CD14-positive monocyte (primary cell): ENCODE data around the gene CREBBP. TPM values are rescaled to one million over a fixed set of nuclear protein-coding genes. Genes with fewer than 3 reads are reported as not detected.

Source experiments
- DNase-seq, 3 donors: peaks; one replicate each; pipeline ENCODE4 v3.0.0-alpha.2; 2011 to 2022
- H2AFZ ChIP-seq: 2 replicates; pipeline ENCODE4 v1.6.0; 2012; ENCODE audit warnings: mild to moderate bottlenecking, low read depth, low read length, inconsistent platforms; ENCODE audit not compliant: insufficient read depth, poor library complexity, severe bottlenecking
- H3K27ac ChIP-seq, 2 donors: 1 replicate in 1 of 2; 2 replicates in 1 of 2; pipeline ENCODE4 v1.5.1; 2012 to 2013; ENCODE audit warnings: low read length in 2 of 2, control low read depth in 1 of 2, inconsistent platforms in 1 of 2, low read depth in 1 of 2, mild to moderate bottlenecking in 1 of 2
- H3K27me3 ChIP-seq, 2 donors: one replicate each; pipeline versions ENCODE4 v1.6.0 to v1.6.1; 2011 to 2013; ENCODE audit warnings: low read length in 2 of 2; ENCODE audit not compliant: control insufficient read depth in 2 of 2, insufficient read depth in 2 of 2
- H3K36me3 ChIP-seq, 2 donors: replicated peaks in 1 of 2; 1 replicate in 1 of 2; 2 replicates in 1 of 2; pipeline versions ENCODE4 v1.5.1 to v1.6.1; 2012 to 2013; ENCODE audit warnings: low read length in 2 of 2, control low read depth in 1 of 2, inconsistent platforms in 1 of 2, mild to moderate bottlenecking in 1 of 2; ENCODE audit not compliant: insufficient read depth in 2 of 2, control insufficient read depth in 1 of 2
- H3K4me1 ChIP-seq, 2 donors: 1 replicate in 1 of 2; 2 replicates in 1 of 2; pipeline versions ENCODE4 v1.5.1 to v1.6.1; 2012 to 2013; ENCODE audit warnings: low read length in 2 of 2, control low read depth in 1 of 2, inconsistent platforms in 1 of 2, mild to moderate bottlenecking in 1 of 2, moderate library complexity in 1 of 2; ENCODE audit not compliant: insufficient read depth in 2 of 2, control insufficient read depth in 1 of 2
- H3K4me2 ChIP-seq: replicated peaks from 2 replicates; pipeline ENCODE3; 2012; ENCODE audit warnings: low read length, moderate library complexity, mild to moderate bottlenecking; ENCODE audit not compliant: poor library complexity, severe bottlenecking; ENCODE audit errors: extremely low read depth
- H3K4me3 ChIP-seq, 3 experiments: fragments of 200-600 bp in 1 of 3; sonication (generic) in 1 of 3; replicated peaks in 1 of 3; 1 replicate in 2 of 3; 2 replicates in 1 of 3; pipeline ENCODE4 v1.5.1; 2011 to 2013; ENCODE audit warnings: low read length in 3 of 3, mild to moderate bottlenecking in 3 of 3, control low read depth in 2 of 3, low read depth in 2 of 3, inconsistent platforms in 1 of 3, moderate library complexity in 1 of 3
- H3K79me2 ChIP-seq: 2 replicates; pipeline ENCODE4 v1.6.0; 2012; ENCODE audit warnings: mild to moderate bottlenecking, control low read depth, inconsistent platforms, low read length, moderate library complexity; ENCODE audit not compliant: insufficient read depth
- H3K9ac ChIP-seq: 2 replicates; pipeline ENCODE4 v1.6.0; 2017; ENCODE audit warnings: low read length, mild to moderate bottlenecking; ENCODE audit not compliant: insufficient read depth, poor library complexity, severe bottlenecking
- H3K9me3 ChIP-seq, 2 donors: replicated peaks in 1 of 2; 1 replicate in 1 of 2; 2 replicates in 1 of 2; pipeline versions ENCODE4 v1.5.1 to v1.6.1; 2012 to 2013; ENCODE audit warnings: low read length in 2 of 2, control low read depth in 1 of 2; ENCODE audit not compliant: control insufficient read depth in 1 of 2, insufficient read depth in 1 of 2
- H4K20me1 ChIP-seq: 2 replicates; pipeline ENCODE4 v1.6.0; 2012; ENCODE audit warnings: mild to moderate bottlenecking, low read length, control low read depth, moderate library complexity; ENCODE audit not compliant: insufficient read depth
- H3K27ac Mint-ChIP-seq, 7 donors: one replicate each; pipeline ENCODE4 v1.8.0; 2020; ENCODE audit warnings: mild to moderate bottlenecking in 7 of 7, mixed read lengths in 7 of 7, moderate library complexity in 6 of 7, inconsistent platforms in 2 of 7
- H3K27me3 Mint-ChIP-seq, 3 donors: one replicate each; pipeline ENCODE4 v1.8.0; 2021 to 2022; ENCODE audit warnings: low read depth in 3 of 3, mild to moderate bottlenecking in 3 of 3, mixed read lengths in 3 of 3, moderate library complexity in 3 of 3, inconsistent platforms in 1 of 3
- H3K36me3 Mint-ChIP-seq, 2 donors: one replicate each; pipeline ENCODE4 v1.8.0; 2020; ENCODE audit warnings: mixed read lengths in 2 of 2, inconsistent platforms in 1 of 2, mild to moderate bottlenecking in 1 of 2
- H3K4me1 Mint-ChIP-seq: one replicate; pipeline ENCODE4 v1.8.0; 2020; ENCODE audit warnings: mild to moderate bottlenecking, mixed read lengths
- H3K4me3 Mint-ChIP-seq, 2 donors: one replicate each; pipeline ENCODE4 v1.8.0; 2020; ENCODE audit warnings: mild to moderate bottlenecking in 2 of 2, mixed read lengths in 2 of 2, moderate library complexity in 1 of 2
- H3K9me3 Mint-ChIP-seq, 7 donors: one replicate each; pipeline ENCODE4 v1.8.0; 2020 to 2022; ENCODE audit warnings: mixed read lengths in 7 of 7, mild to moderate bottlenecking in 6 of 7, moderate library complexity in 6 of 7, inconsistent platforms in 2 of 7
- WGBS: methylation state at CpG from one replicate; pipeline ENCODE4 v1.1.5; 2013; ENCODE audit warnings: missing lambda C conversion rate; ENCODE audit not compliant: insufficient coverage; 5-methylcytosine and 5-hydroxymethylcytosine counted together
- intact Hi-C, 2 donors: fragments of 100-400 bp; cut with micrococcal nuclease; formaldehyde crosslinking; loops; one replicate each; pipeline versions ENCODE4 v1.15.0 to v1.15.1; 2023
- polyA plus RNA-seq, 3 donors: library from polyadenylated mRNA; depleted of rRNA in 1 of 3; unstranded in 2 of 3; stranded (reverse) in 1 of 3; fragments of 300-500 nt in 2 of 3; fragments of >200 nt in 1 of 3; fragmentation: Illumina TruSeq in 2 of 3; gene quantifications; 1 replicate in 2 of 3; 2 replicates in 1 of 3; pipeline ENCODE4 v1.2.3, GENCODE V29; 2012 to 2021
- TF ChIP-seq, protein P1 (sequence below): fragments of 200-600 bp; IDR thresholded peaks from one replicate; pipeline ENCODE4 v1.8.0; 2022; ENCODE audit warnings: antibody characterized with exemption, mild to moderate bottlenecking

Gene CREBBP
- polyA plus RNA-seq, 3 donors = 2.1 to 26.9 (median 6.2) TPM

DNA sequence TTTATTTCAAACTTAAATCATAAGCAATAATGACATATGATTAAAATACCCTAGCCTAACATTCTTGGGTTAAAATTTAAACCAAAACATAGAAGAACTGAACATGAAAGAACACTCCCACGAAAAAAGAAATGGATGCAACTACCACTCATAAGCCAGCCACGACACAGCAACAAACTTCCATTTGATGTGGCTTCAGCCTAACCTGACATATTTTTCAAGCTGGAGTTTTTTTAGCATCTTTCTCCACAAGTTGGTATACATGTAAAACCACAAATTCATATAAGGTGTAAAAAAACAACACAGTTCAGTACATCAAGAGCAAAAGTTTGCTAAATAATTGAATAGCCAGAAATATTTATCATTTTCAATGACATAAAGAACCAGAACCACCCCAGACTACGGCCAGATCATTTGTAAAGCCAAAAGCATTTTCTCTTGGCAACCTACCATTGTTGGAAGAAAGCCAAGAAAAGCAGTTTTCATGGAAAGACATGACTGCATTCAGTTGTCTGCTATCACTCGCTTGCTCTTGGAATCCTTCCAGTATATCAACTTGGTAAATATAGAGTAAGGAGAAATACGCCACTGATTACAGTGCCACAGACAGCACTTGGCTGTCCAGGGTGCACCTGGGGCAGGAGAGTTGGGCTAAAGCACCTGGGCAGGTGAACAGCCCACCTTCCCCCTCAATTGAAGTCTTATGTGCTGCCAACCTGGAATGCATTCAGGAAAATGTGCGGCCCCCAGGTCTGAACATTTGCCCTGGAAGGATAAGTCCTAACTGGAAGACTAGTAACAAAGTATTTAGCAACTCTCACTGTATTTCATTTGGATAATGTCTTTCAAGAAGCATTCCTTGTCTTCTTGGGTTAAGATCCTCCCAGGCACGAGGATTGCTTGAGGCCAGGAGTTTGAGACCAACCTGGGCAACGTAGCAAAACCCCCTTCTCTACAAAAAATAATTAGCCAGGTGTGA, 60.5 kb downstream of the CREBBP start:
- Histone ChIP-seq H3K4me2 (no peak overlapping the region), H2AFZ (no peak overlapping the region), H3K4me1 (peaks cover 6 to 18% of the 10 kb centered on the region in 2 donors), H3K36me3 (peaks cover 0 to 22% of the 10 kb centered on the region in 2 donors), H3K4me3 (no peak overlapping the region), H3K79me2 (peaks cover 100% of the 10 kb centered on the region), H3K27me3 (no peaks in the 10 kb centered on the region), H4K20me1 (peaks cover 100% of the 10 kb centered on the region), H3K9ac (no peak overlapping the region), H3K9me3 (no peaks in the 10 kb centered on the region), H3K27ac (no peak overlapping the region)
- no peak overlapping the region for H3K4me3 Mint-ChIP-seq
- 89% methylated on average over 3 of the region's 8 CpGs for WGBS
- no peaks in the 10 kb centered on the region for H3K9me3 Mint-ChIP-seq
- H3K27me3 Mint-ChIP-seq = peaks cover 0 to 2% (median 0%) of the 10 kb centered on the region in 3 donors
- peaks cover 62% of the 10 kb centered on the region for H3K4me1 Mint-ChIP-seq
- H3K27ac Mint-ChIP-seq = peak overlapping the region in 1 of 7 donors; percentile 57
- TF ChIP-seq, protein P1, sequence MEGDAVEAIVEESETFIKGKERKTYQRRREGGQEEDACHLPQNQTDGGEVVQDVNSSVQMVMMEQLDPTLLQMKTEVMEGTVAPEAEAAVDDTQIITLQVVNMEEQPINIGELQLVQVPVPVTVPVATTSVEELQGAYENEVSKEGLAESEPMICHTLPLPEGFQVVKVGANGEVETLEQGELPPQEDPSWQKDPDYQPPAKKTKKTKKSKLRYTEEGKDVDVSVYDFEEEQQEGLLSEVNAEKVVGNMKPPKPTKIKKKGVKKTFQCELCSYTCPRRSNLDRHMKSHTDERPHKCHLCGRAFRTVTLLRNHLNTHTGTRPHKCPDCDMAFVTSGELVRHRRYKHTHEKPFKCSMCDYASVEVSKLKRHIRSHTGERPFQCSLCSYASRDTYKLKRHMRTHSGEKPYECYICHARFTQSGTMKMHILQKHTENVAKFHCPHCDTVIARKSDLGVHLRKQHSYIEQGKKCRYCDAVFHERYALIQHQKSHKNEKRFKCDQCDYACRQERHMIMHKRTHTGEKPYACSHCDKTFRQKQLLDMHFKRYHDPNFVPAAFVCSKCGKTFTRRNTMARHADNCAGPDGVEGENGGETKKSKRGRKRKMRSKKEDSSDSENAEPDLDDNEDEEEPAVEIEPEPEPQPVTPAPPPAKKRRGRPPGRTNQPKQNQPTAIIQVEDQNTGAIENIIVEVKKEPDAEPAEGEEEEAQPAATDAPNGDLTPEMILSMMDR = no peak
- peaks cover 8 to 9% of the 10 kb centered on the region in 2 donors for H3K36me3 Mint-ChIP-seq
- no peak for DNase-seq
- intact Hi-C loops = no loop called here

DNA sequence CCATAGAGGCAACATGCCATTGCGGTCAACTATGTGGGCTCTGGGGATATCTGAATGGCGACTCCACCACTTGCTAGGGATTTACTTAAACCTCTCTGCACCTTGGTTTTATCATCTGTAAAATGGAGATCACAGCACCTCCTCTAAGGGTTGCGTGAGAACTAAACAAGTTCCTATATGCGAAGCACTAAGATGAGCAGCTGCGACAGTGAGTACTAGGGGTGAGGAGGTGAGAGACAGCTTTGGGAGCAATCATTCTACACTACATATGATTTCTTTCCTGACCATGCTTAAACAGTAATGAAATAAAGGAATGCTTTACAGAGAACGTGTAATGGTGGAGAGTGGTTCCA, 61.4 kb downstream of the CREBBP start:
- Mint-ChIP-seq H3K27me3 (peaks cover 0 to 2% (median 0%) of the 10 kb centered on the region in 3 donors), H3K27ac (peak overlapping the region in 1 of 7 donors; percentile 18), H3K36me3 (peaks cover 3 to 7% of the 10 kb centered on the region in 2 donors), H3K4me3 (no peak overlapping the region), H3K9me3 (no peaks in the 10 kb centered on the region), H3K4me1 (peaks cover 54% of the 10 kb centered on the region)
- Histone ChIP-seq H4K20me1 (peaks cover 100% of the 10 kb centered on the region), H3K4me2 (no peak overlapping the region), H2AFZ (no peak overlapping the region), H3K79me2 (peaks cover 100% of the 10 kb centered on the region), H3K27me3 (no peaks in the 10 kb centered on the region), H3K36me3 (peaks cover 0 to 16% of the 10 kb centered on the region in 2 donors), H3K9ac (no peak overlapping the region), H3K9me3 (no peaks in the 10 kb centered on the region), H3K4me3 (no peak overlapping the region), H3K4me1 (peaks cover 6 to 15% of the 10 kb centered on the region in 2 donors), H3K27ac (no peak overlapping the region)
- no peak for DNase-seq
- WGBS = 100% methylated on average over 2 of the region's 6 CpGs
- TF ChIP-seq, protein P1 = no peak
- intact Hi-C loops = no loop called here
